Spleen (tissue), 7 donors: ENCODE data around the gene OTOP2.
"Not testable (repeated sequence)": the region's sequence is repeated elsewhere in the genome, so short reads cannot be mapped to it uniquely, and the experiment has no call there.

ENCODE experiments used
- POLR2A ChIP-seq, 3 donors: fragments of 450-650 bp; IDR thresholded peaks; one replicate each; pipeline ENCODE4 v1.5.1; 2017; ENCODE audit warnings: antibody characterized with exemption in 3 of 3, mild to moderate bottlenecking in 1 of 3
- POLR2AphosphoS5 ChIP-seq, 3 donors: sonication (generic); formaldehyde crosslinking; IDR thresholded peaks; one replicate each; pipeline ENCODE4 v1.5.1; 2017; ENCODE audit warnings: antibody characterized with exemption in 3 of 3
- TF ChIP-seq, protein P1 (sequence below), 11 experiments: fragments of 200-600 bp in 7 of 11; fragments of 450-650 bp in 4 of 11; sonication (generic) in 4 of 11; IDR thresholded peaks in 8 of 11; conservative IDR thresholded peaks in 3 of 11; 1 replicate in 7 of 11; 2 replicates in 4 of 11; pipeline versions ENCODE4 v1.4.0 to v1.8.0; 2016 to 2021; ENCODE audit warnings: antibody characterized with exemption in 11 of 11, inconsistent platforms in 4 of 11, mild to moderate bottlenecking in 1 of 11
- donor health status: DM: no; HTN: no; CAD: no; lungs with moderate emphysema.
- donor health status: DM: no; HTN: no; CAD: no.
- donor health status: DM: no; HTN: no; CAD: no.

DNA sequence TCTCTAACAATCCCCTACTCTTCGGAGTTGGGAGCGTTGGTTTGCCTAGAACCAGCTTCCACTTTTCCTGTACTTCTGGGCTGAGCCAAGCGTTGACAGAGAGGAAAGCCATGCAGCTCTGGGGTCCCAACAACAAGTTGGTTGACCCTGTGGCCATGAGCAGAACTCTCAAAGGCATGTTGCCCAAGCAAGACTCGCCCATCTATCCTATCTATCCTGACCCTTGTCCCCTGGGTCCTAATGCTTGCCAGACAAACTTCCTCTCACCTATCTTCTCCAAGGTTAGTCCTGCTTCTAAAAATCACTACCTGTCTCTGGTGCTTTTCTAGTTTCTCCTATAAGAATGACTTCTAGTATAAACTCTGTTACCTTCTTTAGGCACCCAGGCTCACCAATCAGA, 15.0 kb upstream of the OTOP2 start:
- TF ChIP-seq, protein P1, sequence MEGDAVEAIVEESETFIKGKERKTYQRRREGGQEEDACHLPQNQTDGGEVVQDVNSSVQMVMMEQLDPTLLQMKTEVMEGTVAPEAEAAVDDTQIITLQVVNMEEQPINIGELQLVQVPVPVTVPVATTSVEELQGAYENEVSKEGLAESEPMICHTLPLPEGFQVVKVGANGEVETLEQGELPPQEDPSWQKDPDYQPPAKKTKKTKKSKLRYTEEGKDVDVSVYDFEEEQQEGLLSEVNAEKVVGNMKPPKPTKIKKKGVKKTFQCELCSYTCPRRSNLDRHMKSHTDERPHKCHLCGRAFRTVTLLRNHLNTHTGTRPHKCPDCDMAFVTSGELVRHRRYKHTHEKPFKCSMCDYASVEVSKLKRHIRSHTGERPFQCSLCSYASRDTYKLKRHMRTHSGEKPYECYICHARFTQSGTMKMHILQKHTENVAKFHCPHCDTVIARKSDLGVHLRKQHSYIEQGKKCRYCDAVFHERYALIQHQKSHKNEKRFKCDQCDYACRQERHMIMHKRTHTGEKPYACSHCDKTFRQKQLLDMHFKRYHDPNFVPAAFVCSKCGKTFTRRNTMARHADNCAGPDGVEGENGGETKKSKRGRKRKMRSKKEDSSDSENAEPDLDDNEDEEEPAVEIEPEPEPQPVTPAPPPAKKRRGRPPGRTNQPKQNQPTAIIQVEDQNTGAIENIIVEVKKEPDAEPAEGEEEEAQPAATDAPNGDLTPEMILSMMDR (IDR thresholded peaks at IDR 0.05 in 8 of 11, conservative IDR thresholded peaks at IDR 0.05 in 3 of 11): not testable (repeated sequence)
- TF ChIP-seq POLR2A, POLR2AphosphoS5 (IDR thresholded peaks at IDR 0.05): not testable (repeated sequence)
